Vagina (tissue), 2 donors: ENCODE results near the gene RNF213. TPM values are rescaled to one million over a fixed set of nuclear protein-coding genes. Genes with fewer than 3 reads are reported as not detected.
"Not testable (repeated sequence)": the region's sequence is repeated elsewhere in the genome, so short reads cannot be mapped to it uniquely, and the experiment has no call there.

Experiments used
- DNase-seq, 2 donors: peaks; one replicate each; pipeline ENCODE4 v3.0.0-alpha.2; 2017; ENCODE audit errors: extremely low spot score in 2 of 2
- H3K27ac ChIP-seq: fragments of 200-600 bp; sonication (generic); one replicate; pipeline ENCODE4 v1.5.1; 2019
- H3K27me3 ChIP-seq: fragments of 200-600 bp; sonication (generic); one replicate; pipeline ENCODE4 v1.5.1; 2019
- H3K36me3 ChIP-seq, 2 donors: fragments of 200-600 bp; sonication (generic); one replicate each; pipeline ENCODE4 v1.5.1; 2017 to 2019
- H3K4me1 ChIP-seq: fragments of 200-600 bp; sonication (generic); one replicate; pipeline ENCODE4 v1.5.1; 2019
- H3K4me3 ChIP-seq, 2 donors: fragments of 200-600 bp; sonication (generic); 1 replicate in 1 of 2; 2 replicates in 1 of 2; pipeline ENCODE4 v1.5.1; 2016 to 2019
- H3K9me3 ChIP-seq: fragments of 200-600 bp; sonication (generic); one replicate; pipeline ENCODE4 v1.5.1; 2019
- POLR2A ChIP-seq, 2 donors: fragments of 450-650 bp; IDR thresholded peaks; one replicate each; pipeline ENCODE4 v1.6.1; 2017; ENCODE audit warnings: antibody characterized with exemption in 2 of 2, mild to moderate bottlenecking in 2 of 2, moderate library complexity in 2 of 2
- POLR2AphosphoS5 ChIP-seq, 2 donors: sonication (generic); formaldehyde crosslinking; IDR thresholded peaks; one replicate each; pipeline ENCODE4 v1.9.0; 2017; ENCODE audit warnings: antibody characterized with exemption in 2 of 2, mild to moderate bottlenecking in 2 of 2, low read depth in 1 of 2; ENCODE audit not compliant: insufficient read depth in 1 of 2
- intact Hi-C: fragments of 100-400 bp; cut with DNase I; formaldehyde crosslinking; loops from one replicate; pipeline ENCODE4 v1.15.1; 2023
- total RNA-seq: library from RNA; depleted of rRNA; stranded (reverse); fragments of >200 nt; gene quantifications from one replicate; pipeline ENCODE4 v1.2.3, GENCODE V29; 2016
- TF ChIP-seq, protein P1 (sequence below), 3 experiments: fragments of 450-650 bp in 2 of 3; fragments of 200-600 bp in 1 of 3; sonication (generic) in 1 of 3; IDR thresholded peaks; one replicate each; pipeline ENCODE4 v1.5.1; 2017 to 2019; ENCODE audit warnings: antibody characterized with exemption in 3 of 3, mild to moderate bottlenecking in 2 of 3, moderate library complexity in 2 of 3

Gene RNF213
- total RNA-seq, 1 donor from 2014 or later = 144 TPM

- Histone ChIP-seq H3K4me1 (no peaks in the 10 kb centered on the region), H3K27me3 (no peaks in the 10 kb centered on the region), H3K4me3 (no peak overlapping the region), H3K36me3 (peaks cover 0 to 76% of the 10 kb centered on the region in 2 donors), H3K9me3 (no peaks in the 10 kb centered on the region), H3K27ac (no peak overlapping the region)
- DNase-seq = no peak
- intact Hi-C loops = no loop called here
- TF ChIP-seq POLR2A (IDR thresholded peaks at IDR 0.05) = no peak
- no peak for TF ChIP-seq POLR2AphosphoS5 (IDR thresholded peaks at IDR 0.05; ENCODE audit: insufficient read depth in 1 of 2, low read depth in 1 of 2)
- TF ChIP-seq, protein P1, sequence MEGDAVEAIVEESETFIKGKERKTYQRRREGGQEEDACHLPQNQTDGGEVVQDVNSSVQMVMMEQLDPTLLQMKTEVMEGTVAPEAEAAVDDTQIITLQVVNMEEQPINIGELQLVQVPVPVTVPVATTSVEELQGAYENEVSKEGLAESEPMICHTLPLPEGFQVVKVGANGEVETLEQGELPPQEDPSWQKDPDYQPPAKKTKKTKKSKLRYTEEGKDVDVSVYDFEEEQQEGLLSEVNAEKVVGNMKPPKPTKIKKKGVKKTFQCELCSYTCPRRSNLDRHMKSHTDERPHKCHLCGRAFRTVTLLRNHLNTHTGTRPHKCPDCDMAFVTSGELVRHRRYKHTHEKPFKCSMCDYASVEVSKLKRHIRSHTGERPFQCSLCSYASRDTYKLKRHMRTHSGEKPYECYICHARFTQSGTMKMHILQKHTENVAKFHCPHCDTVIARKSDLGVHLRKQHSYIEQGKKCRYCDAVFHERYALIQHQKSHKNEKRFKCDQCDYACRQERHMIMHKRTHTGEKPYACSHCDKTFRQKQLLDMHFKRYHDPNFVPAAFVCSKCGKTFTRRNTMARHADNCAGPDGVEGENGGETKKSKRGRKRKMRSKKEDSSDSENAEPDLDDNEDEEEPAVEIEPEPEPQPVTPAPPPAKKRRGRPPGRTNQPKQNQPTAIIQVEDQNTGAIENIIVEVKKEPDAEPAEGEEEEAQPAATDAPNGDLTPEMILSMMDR (IDR thresholded peaks at IDR 0.05) = no peak
Observed at GRCh38 chr17:80330276-80330675, 69.6 kb downstream of the RNF213 start.

- intact Hi-C loops = not testable (repeated sequence)
Observed at GRCh38 chr17:80330938-80331337, 70.3 kb downstream of the RNF213 start.

GRCh38 chr17:80331820-80332219, 71.2 kb downstream of the RNF213 start:
- intact Hi-C loops = no loop called here
- Histone ChIP-seq H3K27ac (no peak overlapping the region), H3K4me3 (no peak overlapping the region), H3K9me3 (no peaks in the 10 kb centered on the region), H3K36me3 (peaks cover 0 to 70% of the 10 kb centered on the region in 2 donors), H3K27me3 (no peaks in the 10 kb centered on the region), H3K4me1 (no peaks in the 10 kb centered on the region)
- TF ChIP-seq POLR2A (IDR thresholded peaks at IDR 0.05) (no peak), POLR2AphosphoS5 (IDR thresholded peaks at IDR 0.05; ENCODE audit: insufficient read depth in 1 of 2, low read depth in 1 of 2) (no peak)
- TF ChIP-seq, protein P1 (IDR thresholded peaks at IDR 0.05) = no peak
- DNase-seq = no peak

More at GRCh38 chr17:80330938-80331337, 70.3 kb downstream of the RNF213 start:
- peaks cover 0 to 70% of the 10 kb centered on the region in 2 donors for H3K36me3 ChIP-seq
- DNase-seq, H3K4me1 ChIP-seq, H3K4me3 ChIP-seq, H3K9me3 ChIP-seq, H3K27ac ChIP-seq, H3K27me3 ChIP-seq: not testable (repeated sequence)

DNA sequence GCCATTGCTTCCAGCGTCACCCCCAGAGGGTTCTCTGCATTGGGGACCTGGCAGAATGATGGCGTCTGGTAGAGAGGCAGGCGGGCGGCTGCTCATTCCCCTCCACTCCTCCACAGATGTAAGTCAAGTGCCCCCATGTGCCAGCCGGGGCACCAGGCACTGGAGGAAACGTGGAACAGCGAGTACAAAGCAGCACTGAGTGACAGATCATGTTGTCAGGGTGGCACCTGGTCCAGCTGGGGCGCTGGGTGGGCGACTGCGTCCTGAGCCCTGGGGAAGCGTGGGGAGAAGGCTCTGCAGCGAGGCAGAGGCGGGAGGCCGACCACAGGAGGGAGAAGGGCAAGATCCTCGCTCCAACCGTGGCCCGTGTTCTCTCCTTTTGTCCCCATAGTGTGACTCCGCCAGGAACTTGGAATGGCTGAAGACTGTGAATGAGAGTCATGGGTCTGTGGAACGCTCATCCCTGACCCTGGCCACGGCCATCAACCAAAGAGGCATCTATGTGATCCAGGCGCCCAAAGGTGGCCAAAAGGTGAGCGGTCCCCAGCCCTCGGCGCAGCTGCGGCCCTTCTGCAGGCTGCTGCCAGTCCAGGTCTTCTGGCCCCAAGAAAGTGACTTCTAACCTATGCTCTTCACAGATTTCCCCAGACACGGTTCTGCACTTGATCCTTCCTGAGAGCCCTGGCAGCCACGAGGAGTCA, 76.7 kb downstream of the RNF213 start:
- Histone ChIP-seq H3K27me3 (no peaks in the 10 kb centered on the region), H3K9me3 (no peaks in the 10 kb centered on the region), H3K36me3 (peaks cover 0 to 78% of the 10 kb centered on the region in 2 donors), H3K4me3 (no peak overlapping the region), H3K4me1 (no peaks in the 10 kb centered on the region), H3K27ac (no peak overlapping the region)
- intact Hi-C loops = no loop called here
- no peak for DNase-seq
- no peak for TF ChIP-seq POLR2A (IDR thresholded peaks at IDR 0.05)
- TF ChIP-seq POLR2AphosphoS5 (IDR thresholded peaks at IDR 0.05; ENCODE audit: insufficient read depth in 1 of 2, low read depth in 1 of 2) = no peak
- TF ChIP-seq, protein P1 (IDR thresholded peaks at IDR 0.05) = no peak

GRCh38 chr17:80339118-80339517, 78.5 kb downstream of the RNF213 start:
- intact Hi-C loops = no loop called here
- no peaks in the 10 kb centered on the region for H3K27me3 ChIP-seq
- no peaks in the 10 kb centered on the region for H3K9me3 ChIP-seq
- no peak for TF ChIP-seq POLR2A (IDR thresholded peaks at IDR 0.05)
- no peak for TF ChIP-seq POLR2AphosphoS5 (IDR thresholded peaks at IDR 0.05; ENCODE audit: insufficient read depth in 1 of 2, low read depth in 1 of 2)
- TF ChIP-seq, protein P1 (IDR thresholded peaks at IDR 0.05) = no peak
- no peak overlapping the region for H3K27ac ChIP-seq
- H3K36me3 ChIP-seq = peaks cover 0 to 78% of the 10 kb centered on the region in 2 donors
- DNase-seq = no peak
- no peak overlapping the region for H3K4me3 ChIP-seq
- H3K4me1 ChIP-seq = no peaks in the 10 kb centered on the region
